ENCODE measurements around the gene TRIM54.

TRIM54 gene

DNA sequence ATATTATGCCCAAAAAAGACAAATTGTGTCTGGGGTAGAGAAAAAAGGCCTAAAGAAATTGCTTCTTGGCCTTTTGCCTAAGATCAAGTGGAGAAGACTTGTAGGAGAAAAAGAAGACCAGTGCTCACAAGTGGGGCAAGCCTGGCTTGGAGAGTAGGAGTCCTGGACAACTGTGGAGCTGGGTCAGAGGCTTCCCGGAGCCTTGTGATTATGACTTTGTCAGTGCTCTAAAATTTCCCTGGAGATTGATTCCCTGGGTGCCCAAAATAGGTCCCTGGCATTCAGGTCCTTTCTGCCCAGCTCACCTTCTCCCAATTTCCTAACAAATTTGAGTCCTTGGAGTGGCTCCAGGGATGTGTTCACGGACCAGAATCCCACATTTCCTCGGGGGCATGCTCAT, 787 bp upstream of the TRIM54 start:
- Histone ChIP-seq H3K4me3 (replicated peaks; ENCODE audit: low read depth, low read length) (no peak overlapping the region), H3K27me3 (replicated peaks; ENCODE audit: control insufficient read depth, insufficient read depth, low read length) (peaks cover 3% of the 10 kb centered on the region), H3K36me3 (ENCODE audit: control insufficient read depth, insufficient read depth, low read length) (no peaks in the 10 kb centered on the region)
- no peak for DNase-seq (ENCODE audit: extremely low read depth, insufficient read length)
- TF ChIP-seq, protein P1, sequence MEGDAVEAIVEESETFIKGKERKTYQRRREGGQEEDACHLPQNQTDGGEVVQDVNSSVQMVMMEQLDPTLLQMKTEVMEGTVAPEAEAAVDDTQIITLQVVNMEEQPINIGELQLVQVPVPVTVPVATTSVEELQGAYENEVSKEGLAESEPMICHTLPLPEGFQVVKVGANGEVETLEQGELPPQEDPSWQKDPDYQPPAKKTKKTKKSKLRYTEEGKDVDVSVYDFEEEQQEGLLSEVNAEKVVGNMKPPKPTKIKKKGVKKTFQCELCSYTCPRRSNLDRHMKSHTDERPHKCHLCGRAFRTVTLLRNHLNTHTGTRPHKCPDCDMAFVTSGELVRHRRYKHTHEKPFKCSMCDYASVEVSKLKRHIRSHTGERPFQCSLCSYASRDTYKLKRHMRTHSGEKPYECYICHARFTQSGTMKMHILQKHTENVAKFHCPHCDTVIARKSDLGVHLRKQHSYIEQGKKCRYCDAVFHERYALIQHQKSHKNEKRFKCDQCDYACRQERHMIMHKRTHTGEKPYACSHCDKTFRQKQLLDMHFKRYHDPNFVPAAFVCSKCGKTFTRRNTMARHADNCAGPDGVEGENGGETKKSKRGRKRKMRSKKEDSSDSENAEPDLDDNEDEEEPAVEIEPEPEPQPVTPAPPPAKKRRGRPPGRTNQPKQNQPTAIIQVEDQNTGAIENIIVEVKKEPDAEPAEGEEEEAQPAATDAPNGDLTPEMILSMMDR (IDR thresholded peaks at IDR 0.05; ENCODE audit: insufficient read depth, low read length, poor library complexity, severe bottlenecking): no peak

DNA sequence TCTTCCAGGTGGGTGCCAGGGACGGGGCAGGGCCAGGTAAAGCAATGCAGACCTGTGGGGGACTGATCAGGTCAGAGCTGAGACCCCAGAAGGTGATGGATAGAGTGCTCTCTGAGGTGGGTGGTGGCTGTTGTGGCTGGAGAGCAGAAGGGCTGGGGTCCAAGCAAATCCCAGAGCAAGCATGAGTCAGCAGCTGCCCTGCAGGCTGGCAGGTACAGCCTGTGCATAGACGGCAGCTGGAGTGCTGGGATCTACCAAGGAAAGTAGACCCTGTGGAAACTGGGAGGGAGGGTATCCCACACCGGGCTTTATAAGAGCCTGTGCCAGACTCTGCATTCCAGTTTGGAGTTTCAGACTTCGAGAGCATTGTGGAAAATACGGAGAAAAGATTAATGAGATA, 663 bp downstream of the TRIM54 start:
- no peak for DNase-seq (ENCODE audit: extremely low read depth, insufficient read length)
- Histone ChIP-seq H3K36me3 (ENCODE audit: control insufficient read depth, insufficient read depth, low read length) (no peaks in the 10 kb centered on the region), H3K27me3 (replicated peaks; ENCODE audit: control insufficient read depth, insufficient read depth, low read length) (peaks cover 3% of the 10 kb centered on the region), H3K4me3 (replicated peaks; ENCODE audit: low read depth, low read length) (no peak overlapping the region)
- TF ChIP-seq, protein P1 (IDR thresholded peaks at IDR 0.05; ENCODE audit: insufficient read depth, low read length, poor library complexity, severe bottlenecking): no peak

DNA sequence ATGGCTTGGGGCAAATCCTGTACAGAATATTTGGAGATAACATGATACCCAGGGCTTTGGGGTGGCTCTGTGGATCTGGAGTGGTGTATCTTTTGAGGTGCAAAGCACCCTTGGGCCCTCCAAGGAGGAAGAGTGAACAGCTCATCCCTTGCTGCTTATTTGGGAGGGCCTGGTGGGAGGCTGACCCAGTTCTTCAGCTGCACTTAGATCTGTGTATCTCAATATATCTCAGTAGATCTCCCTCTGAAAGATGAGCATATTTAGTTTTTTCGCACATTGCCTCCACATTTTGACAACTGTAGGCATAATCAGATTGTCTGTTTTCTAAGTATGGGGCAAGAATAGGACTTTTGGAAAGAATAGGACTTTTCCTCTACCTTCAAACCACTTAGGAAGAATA, 2.8 kb downstream of the TRIM54 start:
- Histone ChIP-seq H3K27me3 (replicated peaks; ENCODE audit: control insufficient read depth, insufficient read depth, low read length) (peaks cover 3% of the 10 kb centered on the region), H3K4me3 (replicated peaks; ENCODE audit: low read depth, low read length) (no peak overlapping the region), H3K36me3 (ENCODE audit: control insufficient read depth, insufficient read depth, low read length) (no peaks in the 10 kb centered on the region)
- TF ChIP-seq, protein P1 (IDR thresholded peaks at IDR 0.05; ENCODE audit: insufficient read depth, low read length, poor library complexity, severe bottlenecking): no peak
- DNase-seq (ENCODE audit: extremely low read depth, insufficient read length): no peak

DNA sequence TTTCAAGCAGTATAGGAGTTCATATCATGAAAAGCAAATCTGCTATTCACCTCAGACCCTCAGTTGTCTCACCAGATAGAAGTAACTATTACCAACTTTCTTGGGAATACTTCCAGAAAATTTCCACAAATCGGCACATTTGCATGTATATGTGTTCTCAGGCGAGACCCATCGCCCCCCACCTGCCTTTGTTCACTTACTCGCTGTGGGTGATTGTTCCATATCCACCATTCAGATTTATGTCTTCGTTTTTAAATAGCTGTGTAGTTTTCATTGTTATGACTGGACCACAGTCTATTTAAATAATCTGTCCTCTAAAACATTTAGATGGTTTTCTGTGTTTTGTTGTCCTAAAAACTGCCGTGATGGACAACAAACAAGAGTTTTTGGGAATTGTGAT, 3.3 kb downstream of the TRIM54 start:
- TF ChIP-seq, protein P1 (IDR thresholded peaks at IDR 0.05; ENCODE audit: insufficient read depth, low read length, poor library complexity, severe bottlenecking): no peak
- Histone ChIP-seq H3K27me3 (replicated peaks; ENCODE audit: control insufficient read depth, insufficient read depth, low read length) (peaks cover 3% of the 10 kb centered on the region), H3K4me3 (replicated peaks; ENCODE audit: low read depth, low read length) (no peak overlapping the region), H3K36me3 (ENCODE audit: control insufficient read depth, insufficient read depth, low read length) (no peaks in the 10 kb centered on the region)
- no peak for DNase-seq (ENCODE audit: extremely low read depth, insufficient read length)

DNA sequence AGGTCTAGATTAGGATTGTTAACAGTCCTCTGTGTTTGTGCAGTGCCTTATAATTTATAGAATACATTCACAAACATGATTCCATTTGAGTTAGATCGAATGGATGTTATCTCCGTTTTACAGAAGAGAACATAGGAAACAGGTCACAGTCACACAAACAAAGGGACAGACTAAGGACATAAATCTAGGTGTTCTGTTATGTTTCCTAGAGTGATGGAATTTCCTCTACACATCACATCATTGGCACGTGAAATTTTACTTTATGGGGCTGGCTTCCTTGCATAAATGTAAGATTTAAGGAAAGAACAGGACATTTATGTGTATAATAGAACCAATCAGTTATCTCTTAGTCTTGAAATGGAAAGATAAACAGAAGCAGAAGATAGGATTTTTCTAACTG, 6.4 kb downstream of the TRIM54 start:
- H3K36me3 ChIP-seq (ENCODE audit: control insufficient read depth, insufficient read depth, low read length): no peaks in the 10 kb centered on the region
- TF ChIP-seq, protein P1 (IDR thresholded peaks at IDR 0.05; ENCODE audit: insufficient read depth, low read length, poor library complexity, severe bottlenecking): no peak
- no peaks in the 10 kb centered on the region for H3K27me3 ChIP-seq (replicated peaks; ENCODE audit: control insufficient read depth, insufficient read depth, low read length)
- no peak overlapping the region for H3K4me3 ChIP-seq (replicated peaks; ENCODE audit: low read depth, low read length)
- DNase-seq (ENCODE audit: extremely low read depth, insufficient read length): no peak

DNA sequence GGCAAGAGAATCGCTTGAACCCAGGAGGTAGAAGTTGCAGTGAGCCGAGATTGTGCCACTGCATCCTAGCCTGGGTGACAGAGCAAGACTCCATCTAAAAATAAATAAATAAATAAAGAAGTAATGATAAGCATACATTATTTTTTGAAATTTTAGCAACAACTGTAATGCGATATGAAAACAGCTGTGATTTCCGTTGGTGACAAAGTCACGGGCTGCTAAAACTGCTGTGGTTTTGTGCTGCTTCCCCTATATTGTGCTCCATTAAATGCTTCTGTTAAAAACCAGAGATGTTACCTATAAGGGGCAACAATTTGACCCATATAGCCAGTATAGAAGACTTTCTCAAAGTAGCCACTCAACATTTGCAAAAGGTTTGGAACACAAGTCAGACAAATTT, 8.3 kb downstream of the TRIM54 start:
- no peaks in the 10 kb centered on the region for H3K27me3 ChIP-seq (replicated peaks; ENCODE audit: control insufficient read depth, insufficient read depth, low read length)
- H3K4me3 ChIP-seq (replicated peaks; ENCODE audit: low read depth, low read length): no peak overlapping the region
- TF ChIP-seq, protein P1 (IDR thresholded peaks at IDR 0.05; ENCODE audit: insufficient read depth, low read length, poor library complexity, severe bottlenecking): no peak
- no peak for DNase-seq (ENCODE audit: extremely low read depth, insufficient read length)
- H3K36me3 ChIP-seq (ENCODE audit: control insufficient read depth, insufficient read depth, low read length): no peaks in the 10 kb centered on the region

Measured in GM06990 (cell line).